H9 (cell line): ENCODE results near the gene TMEM178B. TPM values are rescaled to one million over a fixed set of nuclear protein-coding genes. Genes with fewer than 3 reads are reported as not detected.

Experiments
- DNase-seq: peaks from one replicate; pipeline ENCODE4 v3.0.0-alpha.2; 2017
- H2AFZ ChIP-seq: one replicate; pipeline ENCODE4 v1.6.1; 2013; ENCODE audit warnings: mild to moderate bottlenecking, low read length, control low read depth, moderate library complexity
- H2AK5ac ChIP-seq: 2 replicates; pipeline ENCODE4 v1.6.1; 2013; ENCODE audit warnings: low read length, control low read depth, mixed read lengths; ENCODE audit not compliant: insufficient read length
- H2BK120ac ChIP-seq: one replicate; pipeline ENCODE4 v1.6.1; 2013; ENCODE audit warnings: low read depth, mild to moderate bottlenecking, low read length, control low read depth, inconsistent platforms; ENCODE audit not compliant: poor library complexity, severe bottlenecking
- H2BK12ac ChIP-seq: 2 replicates; pipeline ENCODE4 v1.6.1; 2013; ENCODE audit warnings: low read length, control low read depth, mixed read lengths, low read depth; ENCODE audit not compliant: insufficient read length
- H2BK15ac ChIP-seq: 2 replicates; pipeline ENCODE4 v1.6.1; 2013; ENCODE audit warnings: low read depth, low read length, control low read depth
- H2BK20ac ChIP-seq: one replicate; pipeline ENCODE4 v1.6.1; 2013; ENCODE audit warnings: low read depth, mild to moderate bottlenecking, low read length, control low read depth, inconsistent platforms; ENCODE audit not compliant: poor library complexity, severe bottlenecking
- H2BK5ac ChIP-seq: 2 replicates; pipeline ENCODE4 v1.6.1; 2013; ENCODE audit warnings: low read length, control low read depth, mixed read lengths; ENCODE audit not compliant: insufficient read length
- H3K14ac ChIP-seq: 2 replicates; pipeline ENCODE4 v1.6.1; 2013; ENCODE audit warnings: low read length, control low read depth; ENCODE audit not compliant: insufficient read depth
- H3K18ac ChIP-seq: 2 replicates; pipeline ENCODE4 v1.6.1; 2013; ENCODE audit warnings: low read depth, mild to moderate bottlenecking, mixed read lengths, low read length, control low read depth; ENCODE audit not compliant: insufficient read length
- H3K23ac ChIP-seq: 2 replicates; pipeline ENCODE4 v1.6.1; 2013; ENCODE audit warnings: low read length, control low read depth, mixed read lengths, low read depth; ENCODE audit not compliant: insufficient read length
- H3K23me2 ChIP-seq: 2 replicates; pipeline ENCODE4 v1.6.1; 2013; ENCODE audit warnings: low read depth, mild to moderate bottlenecking, mixed read lengths, low read length, control low read depth; ENCODE audit not compliant: insufficient read length, poor library complexity, severe bottlenecking
- H3K27ac ChIP-seq: 2 replicates; pipeline ENCODE4 v1.5.1; 2013; ENCODE audit warnings: low read length, control low read depth, mixed read lengths, low read depth; ENCODE audit not compliant: insufficient read length
- H3K27me3 ChIP-seq: 2 replicates; pipeline ENCODE4 v1.6.1; 2013; ENCODE audit warnings: low read length, control low read depth, inconsistent platforms; ENCODE audit not compliant: insufficient read depth
- H3K4ac ChIP-seq: 2 replicates; pipeline ENCODE4 v1.6.1; 2013; ENCODE audit warnings: low read depth, mild to moderate bottlenecking, control low read depth, inconsistent platforms, low read length, moderate library complexity
- H3K4me1 ChIP-seq: 2 replicates; pipeline ENCODE4 v1.6.1; 2013; ENCODE audit warnings: low read length, control low read depth, inconsistent platforms; ENCODE audit not compliant: insufficient read depth
- H3K4me2 ChIP-seq: 2 replicates; pipeline ENCODE4 v1.6.1; 2013; ENCODE audit warnings: low read length, control low read depth, mixed read lengths; ENCODE audit not compliant: insufficient read length, insufficient read depth
- H3K56ac ChIP-seq: 2 replicates; pipeline ENCODE4 v1.6.1; 2013; ENCODE audit warnings: low read depth, mild to moderate bottlenecking, mixed read lengths, low read length, control low read depth; ENCODE audit not compliant: insufficient read length
- H3K79me1 ChIP-seq: 2 replicates; pipeline ENCODE4 v1.6.1; 2013; ENCODE audit warnings: low read depth, mild to moderate bottlenecking, moderate library complexity, low read length, control low read depth, inconsistent platforms; ENCODE audit not compliant: insufficient read depth, poor library complexity, severe bottlenecking
- H3K79me2 ChIP-seq: 2 replicates; pipeline ENCODE4 v1.6.1; 2013; ENCODE audit warnings: low read length, control low read depth, inconsistent platforms; ENCODE audit not compliant: insufficient read depth
- H3K9ac ChIP-seq: 2 replicates; pipeline ENCODE4 v1.6.1; 2013; ENCODE audit warnings: low read length, control low read depth, mixed read lengths; ENCODE audit not compliant: insufficient read length; ENCODE audit errors: extremely low read depth
- H3K9me3 ChIP-seq: one replicate; pipeline ENCODE4 v1.6.1; 2013; ENCODE audit warnings: low read depth, low read length, inconsistent platforms; ENCODE audit not compliant: control insufficient read depth
- H3T11ph ChIP-seq: one replicate; pipeline ENCODE4 v1.6.1; 2013; ENCODE audit warnings: mild to moderate bottlenecking, low read length, control low read depth, inconsistent platforms
- H4K20me1 ChIP-seq: one replicate; pipeline ENCODE4 v1.6.1; 2013; ENCODE audit not compliant: control insufficient read depth, insufficient read length, insufficient read depth
- H4K5ac ChIP-seq: 2 replicates; pipeline ENCODE4 v1.6.1; 2013; ENCODE audit warnings: low read depth, mild to moderate bottlenecking, mixed read lengths, low read length, control low read depth; ENCODE audit not compliant: insufficient read length
- H4K8ac ChIP-seq: replicated peaks from 2 replicates; pipeline ENCODE4 v1.6.1; 2013; ENCODE audit warnings: low read length, control low read depth, mixed read lengths, low read depth; ENCODE audit not compliant: insufficient read length
- H4K91ac ChIP-seq: 2 replicates; pipeline ENCODE4 v1.6.1; 2013; ENCODE audit warnings: low read depth, mild to moderate bottlenecking, moderate library complexity, mixed read lengths, low read length, control low read depth; ENCODE audit not compliant: insufficient read length
- H3K27ac Mint-ChIP-seq, 3 experiments: 2 replicates in 2 of 3; 3 replicates in 1 of 3; pipeline ENCODE4 v1.8.0; 2020 to 2021; ENCODE audit warnings: mixed read lengths in 3 of 3, mild to moderate bottlenecking in 1 of 3, moderate library complexity in 1 of 3
- H3K27me3 Mint-ChIP-seq: 2 replicates; pipeline ENCODE4 v1.8.0; 2021; ENCODE audit warnings: low read depth, mild to moderate bottlenecking, moderate library complexity, mixed read lengths
- H3K36me3 Mint-ChIP-seq, 3 experiments: 2 replicates in 2 of 3; 3 replicates in 1 of 3; pipeline ENCODE4 v1.8.0; 2020 to 2021; ENCODE audit warnings: low read depth in 3 of 3, mixed read lengths in 3 of 3; ENCODE audit not compliant: insufficient read depth in 1 of 3
- H3K4me1 Mint-ChIP-seq, 2 experiments: 2 replicates each; pipeline ENCODE4 v1.8.0; 2020; ENCODE audit warnings: mixed read lengths in 2 of 2
- H3K4me3 Mint-ChIP-seq, 2 experiments: 2 replicates in 1 of 2; 3 replicates in 1 of 2; pipeline ENCODE4 v1.8.0; 2020 to 2021; ENCODE audit warnings: mild to moderate bottlenecking in 2 of 2, mixed read lengths in 2 of 2, moderate library complexity in 1 of 2
- H3K9me3 Mint-ChIP-seq, 2 experiments: 2 replicates in 1 of 2; 3 replicates in 1 of 2; pipeline ENCODE4 v1.8.0; 2020; ENCODE audit warnings: mild to moderate bottlenecking in 2 of 2, mixed read lengths in 2 of 2, moderate library complexity in 1 of 2
- CTCF ChIP-seq: fragments of 200-600 bp; sonication (generic); conservative IDR thresholded peaks from 3 replicates; pipeline ENCODE4 v1.8.0; 2021; ENCODE audit warnings: antibody characterized with exemption, mild to moderate bottlenecking
- WGBS: extraction: QIAGEN DNeasy Blood & Tissue Kit; methylation state at CpG from one replicate; pipeline ENCODE4 v1.1.7; 2013; ENCODE audit warnings: missing lambda C conversion rate, low lambda C conversion rate, mixed read lengths; ENCODE audit not compliant: insufficient read length; ENCODE audit errors: extremely low coverage; 5-methylcytosine and 5-hydroxymethylcytosine counted together
- total RNA-seq: library from RNA; stranded (reverse); gene quantifications from 2 replicates; pipeline ENCODE4 v1.2.1, GENCODE V29; 2021

The TMEM178B gene
- total RNA-seq, 1 experiment from 2014 or later: 11.3 TPM

DNA sequence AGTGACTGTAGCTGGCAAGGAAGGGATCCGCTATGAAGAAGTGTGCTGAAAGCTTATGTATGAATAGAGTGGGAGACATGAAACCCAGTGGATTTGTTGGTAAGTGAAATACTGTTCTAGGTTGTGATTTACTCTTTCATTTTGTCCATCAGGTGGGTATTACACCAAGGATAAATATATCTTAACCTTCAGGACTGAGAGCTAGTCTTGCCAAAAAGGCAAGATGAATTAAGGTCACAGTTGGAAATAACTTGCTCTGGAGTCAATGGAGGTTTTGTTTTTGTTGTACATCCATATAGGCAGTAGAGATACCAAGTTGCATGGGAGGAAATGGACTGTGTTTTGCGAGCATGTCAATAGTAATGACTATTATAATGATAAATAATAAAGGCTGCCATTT is 190.6 kb downstream of the TMEM178B start:
- no peaks in the 10 kb centered on the region for H3K27me3 Mint-ChIP-seq
- no peak overlapping the region for H3K18ac ChIP-seq
- H2AK5ac ChIP-seq: no peak overlapping the region
- no peak overlapping the region for H4K91ac ChIP-seq
- no peak overlapping the region for H2BK15ac ChIP-seq
- no peak overlapping the region for H2AFZ ChIP-seq
- H3K23ac ChIP-seq: no peak overlapping the region
- no peak overlapping the region for H3K4me2 ChIP-seq
- H3K4me3 Mint-ChIP-seq: no peak overlapping the region
- no peak overlapping the region for H4K8ac ChIP-seq
- no peaks in the 10 kb centered on the region for H3K9me3 Mint-ChIP-seq
- WGBS: no CpG with 5 or more reads among the region's 2 CpGs
- H3K27ac Mint-ChIP-seq: no peak overlapping the region
- H4K20me1 ChIP-seq: no peaks in the 10 kb centered on the region
- H4K5ac ChIP-seq: no peak overlapping the region
- no peak for DNase-seq
- H3K4me1 Mint-ChIP-seq: no peaks in the 10 kb centered on the region; a peak in 1 of 4 replicates
- no peak overlapping the region for H3K14ac ChIP-seq
- no peak overlapping the region for H2BK12ac ChIP-seq
- H3K79me2 ChIP-seq: no peaks in the 10 kb centered on the region
- H3K79me1 ChIP-seq: no peaks in the 10 kb centered on the region
- H3K56ac ChIP-seq: no peak overlapping the region
- H3T11ph ChIP-seq: no peak overlapping the region
- H3K4ac ChIP-seq: no peak overlapping the region
- no peaks in the 10 kb centered on the region for H3K4me1 ChIP-seq
- H2BK20ac ChIP-seq: no peak overlapping the region
- no peak overlapping the region for H3K27ac ChIP-seq
- no peaks in the 10 kb centered on the region for H3K9me3 ChIP-seq
- H2BK5ac ChIP-seq: no peak overlapping the region
- no peaks in the 10 kb centered on the region for H3K36me3 Mint-ChIP-seq
- H2BK120ac ChIP-seq: no peak overlapping the region
- TF ChIP-seq CTCF: no peak
- no peaks in the 10 kb centered on the region for H3K23me2 ChIP-seq
- no peak overlapping the region for H3K9ac ChIP-seq
- no peaks in the 10 kb centered on the region for H3K27me3 ChIP-seq
